Nephron progenitor cell (in vitro differentiated cells): ENCODE data around the gene NBEAL2.

Experiments used
- DNase-seq: peaks from one replicate; pipeline ENCODE4 v3.0.0; 2021
- H3K27ac Mint-ChIP-seq: 2 replicates; pipeline ENCODE4 v1.8.0; 2021; ENCODE audit warnings: mild to moderate bottlenecking, moderate library complexity, mixed read lengths
- H3K27me3 Mint-ChIP-seq: 2 replicates; pipeline ENCODE4 v1.8.0; 2021; ENCODE audit warnings: mild to moderate bottlenecking, low read depth, mixed read lengths; ENCODE audit not compliant: poor library complexity
- H3K36me3 Mint-ChIP-seq: 2 replicates; pipeline ENCODE4 v1.8.0; 2021; ENCODE audit warnings: low read depth, mixed read lengths
- H3K4me1 Mint-ChIP-seq: 2 replicates; pipeline ENCODE4 v1.8.0; 2021; ENCODE audit warnings: mixed read lengths
- H3K4me3 Mint-ChIP-seq: 2 replicates; pipeline ENCODE4 v1.8.0; 2021; ENCODE audit warnings: mild to moderate bottlenecking, moderate library complexity, mixed read lengths
- H3K9me3 Mint-ChIP-seq: 2 replicates; pipeline ENCODE4 v1.8.0; 2021; ENCODE audit warnings: mild to moderate bottlenecking, moderate library complexity, mixed read lengths
- CTCF ChIP-seq: fragments of 200-600 bp; sonication (generic); IDR thresholded peaks from 2 replicates; pipeline ENCODE4 v1.5.0; 2021; ENCODE audit warnings: antibody characterized with exemption

Gene NBEAL2

GRCh38 chr3:46978985-46979944 lies at the start of gene NBEAL2:
TSS of gene NBEAL2 (plus strand) at chr3:46979666. CDS start at chr3:46979862, 196 bp downstream.
- Mint-ChIP-seq H3K9me3 (no peaks in the 10 kb centered on the region), H3K27ac (no peak within 1 kb of the TSS), H3K4me1 (peaks cover 59% of the 10 kb centered on the region), H3K4me3 (peak within 1 kb of the TSS; percentile 79), H3K36me3 (peaks cover 8% of the 10 kb centered on the region), H3K27me3 (peaks cover 26% of the 10 kb centered on the region)
- no peak for TF ChIP-seq CTCF
- peak; percentile 92 for DNase-seq

- H3K4me3 Mint-ChIP-seq: no peak overlapping the region
- no peak overlapping the region for H3K27ac Mint-ChIP-seq
- no peak for TF ChIP-seq CTCF
- H3K36me3 Mint-ChIP-seq: peaks cover 21% of the 10 kb centered on the region
- H3K27me3 Mint-ChIP-seq: no peaks in the 10 kb centered on the region
- H3K4me1 Mint-ChIP-seq: peaks cover 21% of the 10 kb centered on the region
- peaks cover 6% of the 10 kb centered on the region for H3K9me3 Mint-ChIP-seq
- DNase-seq: no peak
Measured at GRCh38 chr3:46930166-46930944, 49.1 kb upstream of the NBEAL2 start.

GRCh38 chr3:46930945-46931403 lies 48.5 kb upstream of the NBEAL2 start:
- peak overlapping the region; percentile 48 for H3K27ac Mint-ChIP-seq
- no peaks in the 10 kb centered on the region for H3K27me3 Mint-ChIP-seq
- peaks cover 27% of the 10 kb centered on the region for H3K4me1 Mint-ChIP-seq
- peaks cover 21% of the 10 kb centered on the region for H3K36me3 Mint-ChIP-seq
- peaks cover 6% of the 10 kb centered on the region for H3K9me3 Mint-ChIP-seq
- no peak for DNase-seq
- H3K4me3 Mint-ChIP-seq: no peak overlapping the region
- no peak for TF ChIP-seq CTCF

- Mint-ChIP-seq H3K27me3 (peaks cover 3% of the 10 kb centered on the region), H3K4me1 (peaks cover 35% of the 10 kb centered on the region), H3K27ac (peak overlapping the region; percentile 57), H3K9me3 (peaks cover 6% of the 10 kb centered on the region), H3K36me3 (peaks cover 26% of the 10 kb centered on the region), H3K4me3 (no peak overlapping the region)
- no peak for TF ChIP-seq CTCF
- no peak for DNase-seq
Measured at GRCh38 chr3:46931631-46932331, 47.7 kb upstream of the NBEAL2 start.

GRCh38 chr3:46932455-46933225 lies 46.8 kb upstream of the NBEAL2 start:
- Mint-ChIP-seq H3K27ac (peak overlapping the region; percentile 57), H3K36me3 (peaks cover 22% of the 10 kb centered on the region), H3K9me3 (peaks cover 6% of the 10 kb centered on the region), H3K4me3 (no peak overlapping the region), H3K27me3 (peaks cover 4% of the 10 kb centered on the region), H3K4me1 (peaks cover 36% of the 10 kb centered on the region)
- no peak for TF ChIP-seq CTCF
- no peak for DNase-seq
